Tibial nerve (tissue), 4 donors: Measurements from ENCODE around the gene SPAG17. TPM values are rescaled to one million over a fixed set of nuclear protein-coding genes. Genes with fewer than 3 reads are reported as not detected.

Experiments
- DNase-seq, 2 donors: peaks; one replicate each; pipeline ENCODE4 v3.0.0-alpha.2; 2019; ENCODE audit warnings: low spot score in 2 of 2
- H3K27ac ChIP-seq, 4 donors: fragments of 200-600 bp; sonication (generic) in 3 of 4; one replicate each; pipeline ENCODE4 v1.5.1; 2017 to 2019; ENCODE audit warnings: mild to moderate bottlenecking in 1 of 4
- H3K27me3 ChIP-seq, 2 donors: fragments of 200-600 bp; sonication (generic) in 1 of 2; one replicate each; pipeline versions ENCODE4 v1.5.1 to v1.6.0; 2017 to 2019
- H3K36me3 ChIP-seq, 3 donors: fragments of 200-600 bp; sonication (generic); one replicate each; pipeline ENCODE4 v1.5.1; 2018 to 2019
- H3K4me1 ChIP-seq, 4 donors: fragments of 200-600 bp; sonication (generic) in 3 of 4; one replicate each; pipeline ENCODE4 v1.5.1; 2017 to 2019
- H3K4me3 ChIP-seq, 4 donors: fragments of 200-600 bp; sonication (generic) in 3 of 4; one replicate each; pipeline ENCODE4 v1.5.1; 2017 to 2019; ENCODE audit warnings: mild to moderate bottlenecking in 1 of 4, moderate library complexity in 1 of 4
- H3K9me3 ChIP-seq, 4 donors: fragments of 200-600 bp; sonication (generic) in 3 of 4; one replicate each; pipeline ENCODE4 v1.5.1; 2017 to 2019
- CTCF ChIP-seq, 5 experiments: fragments of 200-600 bp in 3 of 5; fragments of 450-650 bp in 2 of 5; sonication (generic) in 3 of 5; IDR thresholded peaks; one replicate each; pipeline ENCODE4 v1.5.1; 2016 to 2019; ENCODE audit warnings: antibody characterized with exemption in 5 of 5, mild to moderate bottlenecking in 3 of 5, moderate library complexity in 2 of 5
- EP300 ChIP-seq, 2 donors: sonication (generic); formaldehyde crosslinking; IDR thresholded peaks; one replicate each; pipeline ENCODE4 v1.6.1; 2017; ENCODE audit warnings: antibody characterized with exemption in 2 of 2, mild to moderate bottlenecking in 1 of 2
- POLR2A ChIP-seq, 2 donors: fragments of 450-650 bp; IDR thresholded peaks; one replicate each; pipeline ENCODE4 v1.6.1; 2017; ENCODE audit warnings: antibody characterized with exemption in 2 of 2, mild to moderate bottlenecking in 2 of 2, moderate library complexity in 2 of 2
- WGBS, 2 donors: methylation state at CpG; one replicate each; pipeline ENCODE4 v1.1.5; 2018; 5-methylcytosine and 5-hydroxymethylcytosine counted together
- total RNA-seq, 4 donors: library from RNA; depleted of rRNA; stranded (reverse); fragments of >200 nt; gene quantifications; one replicate each; pipeline ENCODE4 v1.1.0, GENCODE V29; 2016

Gene SPAG17
- total RNA-seq, 4 donors from 2014 or later: under 0.01 to 4.2 (median 1.2) TPM

DNA sequence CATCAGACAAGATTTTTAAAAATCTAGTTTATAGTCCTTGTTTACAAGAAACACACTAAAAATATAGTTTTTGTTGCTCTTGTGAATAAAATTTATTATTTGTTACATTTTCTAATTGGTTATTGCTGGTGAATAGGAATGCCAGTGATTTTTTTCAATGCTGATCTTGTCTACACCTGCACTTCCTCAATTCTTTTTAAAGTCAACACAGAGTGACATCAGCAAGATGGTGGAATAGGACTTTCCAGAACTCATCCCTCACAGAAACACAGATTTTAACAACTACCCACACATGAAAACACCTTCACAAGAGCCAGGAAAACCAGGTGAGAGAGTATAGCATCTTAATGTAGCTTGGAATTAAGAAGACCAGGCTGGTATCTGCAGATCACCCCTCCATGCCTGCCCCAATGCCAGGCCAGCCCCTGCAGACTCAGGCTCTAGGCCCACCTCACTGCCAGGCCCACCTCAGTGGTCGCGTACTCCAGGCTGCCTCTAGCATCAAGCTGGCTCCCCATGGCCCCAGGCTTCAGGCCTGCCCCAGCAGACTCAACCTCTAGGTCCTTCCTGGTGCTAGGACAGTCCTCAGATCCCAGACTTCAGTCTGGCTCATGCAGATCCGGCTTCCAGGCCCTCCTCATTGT, 137.9 kb downstream of the SPAG17 start:
- Histone ChIP-seq H3K27me3 (no peaks in the 10 kb centered on the region), H3K4me3 (no peak overlapping the region)
- 88 to 97% methylated on average over 3 of the region's 3 CpGs for WGBS, 2 donors

GRCh38 chr1:118043624-118044023, 141.4 kb downstream of the SPAG17 start:
- Histone ChIP-seq H3K36me3 (no peaks in the 10 kb centered on the region), H3K4me1 (no peaks in the 10 kb centered on the region), H3K27ac (no peak overlapping the region), H3K27me3 (no peaks in the 10 kb centered on the region), H3K9me3 (no peaks in the 10 kb centered on the region), H3K4me3 (no peak overlapping the region)
- DNase-seq: no peak
- 82 to 87% methylated on average over 1 of the region's 1 CpG for WGBS, 2 donors
- no peak for TF ChIP-seq CTCF (IDR thresholded peaks at IDR 0.05)
- no peak for TF ChIP-seq EP300 (IDR thresholded peaks at IDR 0.05)
- TF ChIP-seq POLR2A (IDR thresholded peaks at IDR 0.05): no peak

More for the DNA sequence above, 137.9 kb downstream of the SPAG17 start:
- Histone ChIP-seq H3K4me1 (no peaks in the 10 kb centered on the region), H3K36me3 (no peaks in the 10 kb centered on the region), H3K9me3 (no peaks in the 10 kb centered on the region), H3K27ac (no peak overlapping the region)
- TF ChIP-seq CTCF (IDR thresholded peaks at IDR 0.05): no peak
- TF ChIP-seq POLR2A (IDR thresholded peaks at IDR 0.05): no peak
- TF ChIP-seq EP300 (IDR thresholded peaks at IDR 0.05): no peak
- DNase-seq: no peak

GRCh38 chr1:118042501-118042900, 142.5 kb downstream of the SPAG17 start:
- Histone ChIP-seq H3K4me3 (no peak overlapping the region), H3K36me3 (no peaks in the 10 kb centered on the region), H3K27me3 (no peaks in the 10 kb centered on the region), H3K4me1 (no peaks in the 10 kb centered on the region), H3K27ac (no peak overlapping the region), H3K9me3 (no peaks in the 10 kb centered on the region)
- WGBS, 2 donors: 34 to 44% methylated on average over 2 of the region's 2 CpGs
- TF ChIP-seq EP300 (IDR thresholded peaks at IDR 0.05): no peak
- TF ChIP-seq CTCF (IDR thresholded peaks at IDR 0.05): no peak
- DNase-seq: no peak

DNA sequence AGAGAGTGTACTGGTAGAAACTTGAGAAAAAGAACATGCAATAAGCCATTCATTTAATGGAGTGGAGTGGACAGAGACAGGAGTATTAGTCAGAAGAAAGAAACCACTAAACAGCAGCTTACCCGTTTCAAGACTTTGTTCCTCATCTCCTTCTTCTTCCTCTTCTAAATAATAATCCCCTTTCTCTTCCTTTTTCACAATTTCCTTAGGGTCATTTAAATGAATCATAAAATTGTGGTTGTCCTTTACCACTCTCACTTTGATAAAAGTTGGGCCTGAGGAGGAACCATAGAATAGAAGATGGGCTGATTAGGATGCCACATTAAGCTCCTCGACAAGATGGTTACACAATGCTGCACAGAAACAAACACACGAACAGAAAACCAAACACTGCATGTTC, 145.9 kb downstream of the SPAG17 start:
- Histone ChIP-seq H3K27me3 (no peaks in the 10 kb centered on the region), H3K4me1 (no peaks in the 10 kb centered on the region), H3K4me3 (no peak overlapping the region), H3K36me3 (no peaks in the 10 kb centered on the region), H3K27ac (no peak overlapping the region), H3K9me3 (no peaks in the 10 kb centered on the region)
- WGBS, 2 donors: 60 to 62% methylated on average over 3 of the region's 3 CpGs
- TF ChIP-seq POLR2A (IDR thresholded peaks at IDR 0.05) (no peak), CTCF (IDR thresholded peaks at IDR 0.05) (no peak), EP300 (IDR thresholded peaks at IDR 0.05) (no peak)
- no peak for DNase-seq

GRCh38 chr1:118032883-118033282, 152.1 kb downstream of the SPAG17 start:
- no peaks in the 10 kb centered on the region for H3K4me1 ChIP-seq
- no peak overlapping the region for H3K27ac ChIP-seq
- 67 to 70% methylated on average over 1 of the region's 1 CpG for WGBS, 2 donors
- no peaks in the 10 kb centered on the region for H3K9me3 ChIP-seq
- TF ChIP-seq EP300 (IDR thresholded peaks at IDR 0.05): no peak
- TF ChIP-seq POLR2A (IDR thresholded peaks at IDR 0.05): no peak
- no peak for TF ChIP-seq CTCF (IDR thresholded peaks at IDR 0.05)
- no peak overlapping the region for H3K4me3 ChIP-seq
- DNase-seq: no peak
- no peaks in the 10 kb centered on the region for H3K27me3 ChIP-seq
- H3K36me3 ChIP-seq: no peaks in the 10 kb centered on the region
